SK-N-SH (cell line): ENCODE results near the gene PLA2G3. TPM values are rescaled to one million over a fixed set of nuclear protein-coding genes. Genes with fewer than 3 reads are reported as not detected.
A peak's percentile ranks its signal among the peaks of the same experiment; 100 is the strongest.

Experiments used
- CTCF ChIA-PET: fragments of 300-600, 350-600 bp; formaldehyde crosslinking; extraction: SDS; loops from one replicate; lab custom pipeline; 2021; lab: Yijun Ruan, JAX
- POLR2A ChIA-PET: fragments of 350-600 bp; sonication (Branson Sonifier 250); formaldehyde crosslinking; extraction: SDS; loops from one replicate; lab custom pipeline; 2020; ENCODE audit warnings: antibody characterized with exemption, inconsistent platforms; lab: Yijun Ruan, JAX
- DNase-seq: peaks from one replicate; pipeline ENCODE4 v3.0.0; 2012
- H2AFZ ChIP-seq: fragments of 200-600 bp; sonication (generic); 2 replicates; pipeline ENCODE4 v1.8.1; 2016; ENCODE audit warnings: antibody characterized with exemption, mild to moderate bottlenecking, low read depth
- H3F3A ChIP-seq: fragments of 200-600 bp; sonication (generic); replicated peaks from 2 replicates; pipeline ENCODE3; 2016; ENCODE audit warnings: antibody characterized with exemption, mild to moderate bottlenecking; ENCODE audit not compliant: insufficient read depth
- H3K27ac ChIP-seq, 2 experiments: fragments of 200-500 bp in 1 of 2; fragments of 200-600 bp in 1 of 2; sonication (Bioruptor generic) in 1 of 2; sonication (generic), shearing (Covaris generic) in 1 of 2; 2 replicates each; pipeline versions ENCODE4 v1.5.1 to v1.6.1; 2014 to 2016; ENCODE audit warnings: low read depth in 2 of 2, inconsistent platforms in 1 of 2, low read length in 1 of 2, mild to moderate bottlenecking in 1 of 2, mixed read lengths in 1 of 2
- H3K27me3 ChIP-seq: fragments of 200-600 bp; sonication (generic), shearing (Covaris generic); 2 replicates; pipeline ENCODE4 v1.6.1; 2016; ENCODE audit warnings: mixed run types; ENCODE audit not compliant: insufficient read depth
- H3K36me3 ChIP-seq, 2 experiments: fragments of 200-500 bp in 1 of 2; fragments of 200-600 bp in 1 of 2; sonication (Bioruptor generic) in 1 of 2; sonication (generic) in 1 of 2; replicated peaks in 1 of 2; 2 replicates each; pipeline versions ENCODE3 to v1.5.1; 2014 to 2016; ENCODE audit warnings: low read length in 1 of 2, mild to moderate bottlenecking in 1 of 2; ENCODE audit not compliant: insufficient read depth in 2 of 2, control insufficient read depth in 1 of 2
- H3K4me1 ChIP-seq, 2 experiments: fragments of 200-500 bp in 1 of 2; fragments of 200-600 bp in 1 of 2; sonication (Bioruptor generic) in 1 of 2; sonication (generic), shearing (Covaris generic) in 1 of 2; 2 replicates each; pipeline versions ENCODE4 v1.5.1 to v1.6.1; 2014 to 2016; ENCODE audit warnings: low read depth in 1 of 2, low read length in 1 of 2, mixed run types in 1 of 2; ENCODE audit not compliant: insufficient read depth in 2 of 2, control insufficient read depth in 1 of 2
- H3K4me2 ChIP-seq: fragments of 200-600 bp; sonication (generic), shearing (Covaris generic); 2 replicates; pipeline ENCODE4 v1.6.1; 2017; ENCODE audit warnings: mixed run types
- H3K4me3 ChIP-seq, 2 experiments: fragments of 200-500 bp in 1 of 2; fragments of 200-600 bp in 1 of 2; sonication (Bioruptor generic) in 1 of 2; sonication (generic), shearing (Covaris generic) in 1 of 2; 2 replicates each; pipeline versions ENCODE4 v1.5.1 to v1.8.1; 2014 to 2016; ENCODE audit warnings: low read depth in 2 of 2, inconsistent platforms in 1 of 2, low read length in 1 of 2, mild to moderate bottlenecking in 1 of 2, mixed read lengths in 1 of 2, moderate library complexity in 1 of 2
- H3K79me2 ChIP-seq: fragments of 200-600 bp; sonication (generic); 2 replicates; pipeline ENCODE4 v1.8.1; 2017; ENCODE audit warnings: mild to moderate bottlenecking; ENCODE audit not compliant: insufficient read depth
- H3K9ac ChIP-seq: fragments of 200-600 bp; sonication (generic); 2 replicates; pipeline ENCODE4 v1.6.1; 2017; ENCODE audit warnings: mixed run types
- H3K9me2 ChIP-seq: fragments of 200-600 bp; sonication (generic); 2 replicates; pipeline ENCODE4 v1.6.1; 2017; ENCODE audit warnings: mixed run types
- H3K9me3 ChIP-seq: fragments of 200-600 bp; sonication (generic); 2 replicates; pipeline ENCODE4 v1.6.1; 2017; ENCODE audit warnings: mixed run types, mild to moderate bottlenecking, moderate library complexity
- H4K20me1 ChIP-seq: fragments of 200-600 bp; sonication (generic); 2 replicates; pipeline ENCODE4 v1.6.1; 2017; ENCODE audit warnings: mild to moderate bottlenecking, mixed run types; ENCODE audit not compliant: insufficient read depth
- CTCF ChIP-seq: fragments of 200-600 bp; sonication (generic); IDR thresholded peaks from 2 replicates; pipeline ENCODE4 v1.6.1; 2017; ENCODE audit warnings: antibody characterized with exemption, mild to moderate bottlenecking, moderate library complexity
- EP300 ChIP-seq, 2 experiments: IDR thresholded peaks; 2 replicates each; pipeline versions ENCODE4 v1.4.0 to v1.6.1; 2012; ENCODE audit warnings: borderline replicate concordance in 1 of 2, low read depth in 1 of 2, low read length in 1 of 2
- EZH2phosphoT487 ChIP-seq: fragments of 200-600 bp; sonication (generic); IDR thresholded peaks from 2 replicates; pipeline ENCODE4 v1.6.1; 2017; ENCODE audit warnings: low read depth, mixed run types, mild to moderate bottlenecking, antibody characterized with exemption, moderate library complexity, borderline replicate concordance
- FOSL2 ChIP-seq: IDR thresholded peaks from 2 replicates; pipeline ENCODE4 v1.4.0; 2012; ENCODE audit warnings: low read depth, mild to moderate bottlenecking, moderate library complexity, borderline replicate concordance
- FOXJ3 ChIP-seq: sonication (generic); formaldehyde crosslinking; IDR thresholded peaks from 2 replicates; pipeline ENCODE4 v1.5.1; 2020; ENCODE audit warnings: mild to moderate bottlenecking, missing genetic modification reagents
- MAX ChIP-seq: IDR thresholded peaks from 2 replicates; pipeline ENCODE4 v1.4.0; 2012; ENCODE audit warnings: low read depth
- MEF2A ChIP-seq: IDR thresholded peaks from 2 replicates; pipeline ENCODE4 v1.4.0; 2012; ENCODE audit warnings: low read depth, borderline replicate concordance
- MXI1 ChIP-seq: IDR thresholded peaks from 2 replicates; pipeline ENCODE4 v1.6.1; 2012; ENCODE audit warnings: mild to moderate bottlenecking, low read depth, low read length, improper control_type of control experiment
- NRF1 ChIP-seq: IDR thresholded peaks from 2 replicates; pipeline ENCODE4 v1.6.1; 2012; ENCODE audit warnings: low read depth, mild to moderate bottlenecking, low read length
- PBX3 ChIP-seq: IDR thresholded peaks from 2 replicates; pipeline ENCODE4; 2012
- POLR2AphosphoS5 ChIP-seq: IDR thresholded peaks from 2 replicates; pipeline ENCODE4 v1.6.1; 2012; ENCODE audit warnings: low read depth, low read length
- RAD21 ChIP-seq: IDR thresholded peaks from 2 replicates; pipeline ENCODE4 v1.6.1; 2012; ENCODE audit warnings: mild to moderate bottlenecking, low read length
- RCOR1 ChIP-seq: fragments of 150-350 bp; IDR thresholded peaks from 2 replicates; pipeline ENCODE4 v1.6.1; 2017; ENCODE audit warnings: antibody characterized with exemption, low read length
- SMC3 ChIP-seq: IDR thresholded peaks from 2 replicates; pipeline ENCODE4 v1.6.1; 2012; ENCODE audit warnings: low read depth, low read length, improper control_type of control experiment
- TAF1 ChIP-seq: IDR thresholded peaks from 2 replicates; pipeline ENCODE4 v1.6.1; 2012; ENCODE audit warnings: low read depth, mild to moderate bottlenecking, low read length, moderate library complexity, borderline replicate concordance
- TCF12 ChIP-seq: IDR thresholded peaks from 2 replicates; pipeline ENCODE4 v1.4.0; 2012
- TEAD4 ChIP-seq: IDR thresholded peaks from 2 replicates; pipeline ENCODE4 v1.4.0; 2012; ENCODE audit warnings: mild to moderate bottlenecking, borderline replicate concordance; ENCODE audit not compliant: insufficient read depth
- USF1 ChIP-seq: IDR thresholded peaks from 2 replicates; pipeline ENCODE4 v1.4.0; 2012; ENCODE audit warnings: low read depth, borderline replicate concordance
- YY1 ChIP-seq: IDR thresholded peaks from 2 replicates; pipeline ENCODE4 v1.4.0; 2012; ENCODE audit warnings: low read depth, mild to moderate bottlenecking
- WGBS: methylation state at CpG from one replicate; pipeline ENCODE4 v1.1.6; 2017; ENCODE audit warnings: low lambda C conversion rate; 5-methylcytosine and 5-hydroxymethylcytosine counted together
- polyA plus RNA-seq, 3 experiments: library from polyadenylated mRNA; depleted of rRNA; stranded (reverse); fragments of >200 nt; gene quantifications; 2 replicates each; pipeline ENCODE4 v1.2.3, GENCODE V29; 2012

Gene PLA2G3
- polyA plus RNA-seq, 1 of the 3 experiments (the other 2 are of a cell fraction) = not detected

GRCh38 chr22:31085493-31085824 is 54.8 kb downstream of the PLA2G3 start:
- Histone ChIP-seq H3K79me2 (peaks cover 53% of the 10 kb centered on the region), H3K9ac (peak overlapping the region; percentile 81), H2AFZ (peak overlapping the region; percentile 90), H3K4me2 (peak overlapping the region; percentile 92), H3K36me3 (peaks cover 0 to 14% of the 10 kb centered on the region in 2 experiments), H3K27ac (peak overlapping the region; percentile 76 to 95; a peak in 1 of 4 replicates), H3K9me2 (no peaks in the 10 kb centered on the region), H4K20me1 (no peaks in the 10 kb centered on the region), H3F3A (no peaks in the 10 kb centered on the region), H3K4me3 (peak overlapping the region; percentile 70 to 74), H3K4me1 (peaks cover 21 to 37% of the 10 kb centered on the region in 2 experiments; a peak in 2 of 4 replicates), H3K9me3 (no peaks in the 10 kb centered on the region), H3K27me3 (no peaks in the 10 kb centered on the region)
- ChIA-PET CTCF (interaction anchor here (0.6 to 9.4 kb wide), 59 partner anchors 8 to 641 kb away, joined by 3 to 85 read pairs (median 5); partner anchors contain the start of genes INPP5J, MORC2, PES1 and RNF185), POLR2A (interaction anchor here (0.6 to 2.2 kb wide), 10 partner anchors 9 to 163 kb away, joined by 3 to 11 read pairs (median 6); partner anchors contain the start of genes INPP5J, MORC2, SELENOM and TUG1)
- no peak for DNase-seq
- no peak for TF ChIP-seq TCF12
- TF ChIP-seq RCOR1 = no peak
- TF ChIP-seq YY1 = no peak
- no peak for TF ChIP-seq FOSL2
- no peak for TF ChIP-seq MXI1
- TF ChIP-seq CTCF = no peak
- no peak for TF ChIP-seq SMC3
- WGBS = 79% methylated on average over 10 of the region's 13 CpGs

- peak overlapping the region; percentile 81 for H3K9ac ChIP-seq
- H3F3A ChIP-seq = no peaks in the 10 kb centered on the region
- peak overlapping the region; percentile 92 for H3K4me2 ChIP-seq
- CTCF ChIA-PET = interaction anchor here (0.6 to 9.4 kb wide), 64 partner anchors 9 to 640 kb away, joined by 3 to 85 read pairs (median 5); partner anchors contain the start of genes INPP5J, MORC2, PES1 and RNF185
- H3K36me3 ChIP-seq = peaks cover 0 to 13% of the 10 kb centered on the region in 2 experiments
- H3K4me1 ChIP-seq = peaks cover 21 to 40% of the 10 kb centered on the region in 2 experiments; a peak in 2 of 4 replicates
- H3K27ac ChIP-seq = peak overlapping the region; percentile 76 to 95
- peak; percentile 96 for DNase-seq
- TF ChIP-seq NRF1 (peak; percentile 6; the same call in 1 of the 2 replicates), POLR2AphosphoS5 (peak; percentile 76), PBX3 (no peak), CTCF (peak; percentile 84), TAF1 (peak; percentile 76; the same call in 1 of the 2 replicates), USF1 (0 out of 2 replicates have a peak, but pooled peaks have one; percentile 22), SMC3 (peak; percentile 70), MAX (peak; percentile 74; the same call in 1 of the 2 replicates), RCOR1 (no peak), MEF2A (no peak), EZH2phosphoT487 (no peak), TEAD4 (no peak), YY1 (peak; percentile 88), FOXJ3 (CRISPR knock-in tag) (no peak), MXI1 (peak; percentile 74), EP300 (IDR thresholded peaks at IDR 0.05; ENCODE audit: borderline replicate concordance in 1 of 2, low read depth in 1 of 2, low read length in 1 of 2) (no peak), RAD21 (peak; percentile 79)
- TF ChIP-seq, all 33 proteins: peak for 10
- Histone ChIP-seq H3K27me3 (no peaks in the 10 kb centered on the region), H3K9me3 (no peaks in the 10 kb centered on the region), H3K4me3 (peak overlapping the region; percentile 70 to 74), H3K9me2 (no peaks in the 10 kb centered on the region), H2AFZ (peak overlapping the region; percentile 90), H3K79me2 (peaks cover 53% of the 10 kb centered on the region), H4K20me1 (no peaks in the 10 kb centered on the region)
- 27% methylated on average over 23 of the region's 69 CpGs for WGBS
- POLR2A ChIA-PET = interaction anchor here (0.8 to 2.2 kb wide), 10 partner anchors 9 to 163 kb away, joined by 3 to 11 read pairs (median 6); partner anchors contain the start of genes INPP5J, MORC2, SELENOM and TUG1
Observed at GRCh38 chr22:31084811-31085492, 55.4 kb downstream of the PLA2G3 start.
